Measurements from ENCODE around the gene SETD5.

SETD5 gene

GRCh38 chr3:9474482-9474881, 77.1 kb downstream of the SETD5 start:
- TF ChIP-seq TCF4 (CRISPR knock-in tag; IDR thresholded peaks at IDR 0.05; ENCODE audit: borderline replicate concordance) (no peak), ESRRG (CRISPR knock-in tag; IDR thresholded peaks at IDR 0.05) (no peak), ZFP3 (CRISPR knock-in tag; IDR thresholded peaks at IDR 0.05) (no peak), POU6F1 (CRISPR knock-in tag; IDR thresholded peaks at IDR 0.05; ENCODE audit: borderline replicate concordance, low read depth) (no peak)
- no peak for ATAC-seq

- ATAC-seq: no peak
- TF ChIP-seq, protein P1, sequence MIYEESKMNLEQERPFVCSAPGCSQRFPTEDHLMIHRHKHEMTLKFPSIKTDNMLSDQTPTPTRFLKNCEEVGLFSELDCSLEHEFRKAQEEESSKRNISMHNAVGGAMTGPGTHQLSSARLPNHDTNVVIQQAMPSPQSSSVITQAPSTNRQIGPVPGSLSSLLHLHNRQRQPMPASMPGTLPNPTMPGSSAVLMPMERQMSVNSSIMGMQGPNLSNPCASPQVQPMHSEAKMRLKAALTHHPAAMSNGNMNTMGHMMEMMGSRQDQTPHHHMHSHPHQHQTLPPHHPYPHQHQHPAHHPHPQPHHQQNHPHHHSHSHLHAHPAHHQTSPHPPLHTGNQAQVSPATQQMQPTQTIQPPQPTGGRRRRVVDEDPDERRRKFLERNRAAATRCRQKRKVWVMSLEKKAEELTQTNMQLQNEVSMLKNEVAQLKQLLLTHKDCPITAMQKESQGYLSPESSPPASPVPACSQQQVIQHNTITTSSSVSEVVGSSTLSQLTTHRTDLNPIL (CRISPR knock-in tag; IDR thresholded peaks at IDR 0.05; ENCODE audit: low read depth): no peak
- TF ChIP-seq CSDC2 (CRISPR knock-in tag; IDR thresholded peaks at IDR 0.05) (no peak), POU6F1 (CRISPR knock-in tag; IDR thresholded peaks at IDR 0.05; ENCODE audit: borderline replicate concordance, low read depth) (no peak), ZC3H10 (CRISPR knock-in tag; IDR thresholded peaks at IDR 0.05) (no peak), PPARA (CRISPR knock-in tag; IDR thresholded peaks at IDR 0.05; ENCODE audit: borderline replicate concordance) (no peak), ZFP30 (CRISPR knock-in tag; IDR thresholded peaks at IDR 0.05) (no peak), ZNF565 (CRISPR knock-in tag; conservative IDR thresholded peaks at IDR 0.05; ENCODE audit: low read depth) (no peak), TCF4 (CRISPR knock-in tag; IDR thresholded peaks at IDR 0.05; ENCODE audit: borderline replicate concordance) (no peak), ZFP3 (CRISPR knock-in tag; IDR thresholded peaks at IDR 0.05) (no peak), ESRRG (CRISPR knock-in tag; IDR thresholded peaks at IDR 0.05) (no peak), GLIS3 (CRISPR knock-in tag; IDR thresholded peaks at IDR 0.05) (no peak), CSRNP3 (CRISPR knock-in tag; IDR thresholded peaks at IDR 0.05) (no peak), OSR1 (CRISPR knock-in tag; IDR thresholded peaks at IDR 0.05) (no peak), RARB (CRISPR knock-in tag; IDR thresholded peaks at IDR 0.05) (no peak), BACH2 (CRISPR knock-in tag; IDR thresholded peaks at IDR 0.05; ENCODE audit: borderline replicate concordance) (no peak)
- TF ChIP-seq, protein P2, sequence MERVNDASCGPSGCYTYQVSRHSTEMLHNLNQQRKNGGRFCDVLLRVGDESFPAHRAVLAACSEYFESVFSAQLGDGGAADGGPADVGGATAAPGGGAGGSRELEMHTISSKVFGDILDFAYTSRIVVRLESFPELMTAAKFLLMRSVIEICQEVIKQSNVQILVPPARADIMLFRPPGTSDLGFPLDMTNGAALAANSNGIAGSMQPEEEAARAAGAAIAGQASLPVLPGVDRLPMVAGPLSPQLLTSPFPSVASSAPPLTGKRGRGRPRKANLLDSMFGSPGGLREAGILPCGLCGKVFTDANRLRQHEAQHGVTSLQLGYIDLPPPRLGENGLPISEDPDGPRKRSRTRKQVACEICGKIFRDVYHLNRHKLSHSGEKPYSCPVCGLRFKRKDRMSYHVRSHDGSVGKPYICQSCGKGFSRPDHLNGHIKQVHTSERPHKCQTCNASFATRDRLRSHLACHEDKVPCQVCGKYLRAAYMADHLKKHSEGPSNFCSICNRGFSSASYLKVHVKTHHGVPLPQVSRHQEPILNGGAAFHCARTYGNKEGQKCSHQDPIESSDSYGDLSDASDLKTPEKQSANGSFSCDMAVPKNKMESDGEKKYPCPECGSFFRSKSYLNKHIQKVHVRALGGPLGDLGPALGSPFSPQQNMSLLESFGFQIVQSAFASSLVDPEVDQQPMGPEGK (CRISPR knock-in tag; IDR thresholded peaks at IDR 0.05; ENCODE audit: borderline replicate concordance): no peak
- TF ChIP-seq, protein P3, sequence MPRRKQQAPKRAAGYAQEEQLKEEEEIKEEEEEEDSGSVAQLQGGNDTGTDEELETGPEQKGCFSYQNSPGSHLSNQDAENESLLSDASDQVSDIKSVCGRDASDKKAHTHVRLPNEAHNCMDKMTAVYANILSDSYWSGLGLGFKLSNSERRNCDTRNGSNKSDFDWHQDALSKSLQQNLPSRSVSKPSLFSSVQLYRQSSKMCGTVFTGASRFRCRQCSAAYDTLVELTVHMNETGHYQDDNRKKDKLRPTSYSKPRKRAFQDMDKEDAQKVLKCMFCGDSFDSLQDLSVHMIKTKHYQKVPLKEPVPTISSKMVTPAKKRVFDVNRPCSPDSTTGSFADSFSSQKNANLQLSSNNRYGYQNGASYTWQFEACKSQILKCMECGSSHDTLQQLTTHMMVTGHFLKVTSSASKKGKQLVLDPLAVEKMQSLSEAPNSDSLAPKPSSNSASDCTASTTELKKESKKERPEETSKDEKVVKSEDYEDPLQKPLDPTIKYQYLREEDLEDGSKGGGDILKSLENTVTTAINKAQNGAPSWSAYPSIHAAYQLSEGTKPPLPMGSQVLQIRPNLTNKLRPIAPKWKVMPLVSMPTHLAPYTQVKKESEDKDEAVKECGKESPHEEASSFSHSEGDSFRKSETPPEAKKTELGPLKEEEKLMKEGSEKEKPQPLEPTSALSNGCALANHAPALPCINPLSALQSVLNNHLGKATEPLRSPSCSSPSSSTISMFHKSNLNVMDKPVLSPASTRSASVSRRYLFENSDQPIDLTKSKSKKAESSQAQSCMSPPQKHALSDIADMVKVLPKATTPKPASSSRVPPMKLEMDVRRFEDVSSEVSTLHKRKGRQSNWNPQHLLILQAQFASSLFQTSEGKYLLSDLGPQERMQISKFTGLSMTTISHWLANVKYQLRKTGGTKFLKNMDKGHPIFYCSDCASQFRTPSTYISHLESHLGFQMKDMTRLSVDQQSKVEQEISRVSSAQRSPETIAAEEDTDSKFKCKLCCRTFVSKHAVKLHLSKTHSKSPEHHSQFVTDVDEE (CRISPR knock-in tag; IDR thresholded peaks at IDR 0.05): no peak
These were observed 79.5 kb downstream of the SETD5 start for GRCh38 chr3:9476935-9477334.

GRCh38 chr3:9480265-9480664, 82.8 kb downstream of the SETD5 start:
- TF ChIP-seq ZFP30 (CRISPR knock-in tag; IDR thresholded peaks at IDR 0.05) (no peak), PPARA (CRISPR knock-in tag; IDR thresholded peaks at IDR 0.05; ENCODE audit: borderline replicate concordance) (no peak), ZNF8 (CRISPR knock-in tag; IDR thresholded peaks at IDR 0.05) (no peak)
- ATAC-seq: no peak
